ENCODE measurements around the gene MAN1C1. TPM values are rescaled to one million over a fixed set of nuclear protein-coding genes. Genes with fewer than 3 reads are reported as not detected.

Gene MAN1C1
- total RNA-seq, 1 donor from 2014 or later, result 9.4 TPM

- intact Hi-C loops (cut with micrococcal nuclease), result no loop called here
These were observed 3.5 kb upstream of the MAN1C1 start for GRCh38 chr1:25613091-25613490.

GRCh38 chr1:25614501-25615171 lies 2.0 kb upstream of the MAN1C1 start:
- intact Hi-C loops (cut with micrococcal nuclease), result no loop called here

- intact Hi-C loops (cut with micrococcal nuclease), result no loop called here
These were observed 1.4 kb upstream of the MAN1C1 start for GRCh38 chr1:25615172-25615541.

- intact Hi-C loops (cut with micrococcal nuclease), result loop anchor here (2.0 kb wide), 1 partner anchor 369 kb away; the partner anchor contains the start of gene RSRP1
These were observed 962 bp upstream of the MAN1C1 start for GRCh38 chr1:25615563-25616094.

GRCh38 chr1:25616987-25617624 lies 515 bp downstream of the MAN1C1 start:
- intact Hi-C loops (cut with micrococcal nuclease), result loop anchor here (2.0 kb wide), 1 partner anchor 370 kb away; the partner anchor contains the start of gene RSRP1

GRCh38 chr1:25617625-25618432 lies 1.2 kb downstream of the MAN1C1 start:
- intact Hi-C loops (cut with micrococcal nuclease), result loop anchor here (2.0 kb wide), 3 partner anchors 157 to 371 kb away; partner anchors contain the start of gene RSRP1

GRCh38 chr1:25618433-25618808 lies 1.8 kb downstream of the MAN1C1 start:
- intact Hi-C loops (cut with micrococcal nuclease), result loop anchor here (2.0 kb wide), 2 partner anchors 156 to 178 kb away; no protein-coding TSS in a partner anchor

- intact Hi-C loops (cut with micrococcal nuclease), result loop anchor here (1.0 to 2.0 kb wide), 4 partner anchors 11 to 178 kb away; no protein-coding TSS in a partner anchor
These were observed 2.7 kb downstream of the MAN1C1 start for GRCh38 chr1:25619101-25619890.

- intact Hi-C loops (cut with micrococcal nuclease), result loop anchor here (5.0 kb wide), 1 partner anchor 73 kb away; no protein-coding TSS in a partner anchor
These were observed 3.6 kb downstream of the MAN1C1 start for GRCh38 chr1:25620211-25620610.

GRCh38 chr1:25620701-25621350 lies 4.2 kb downstream of the MAN1C1 start:
- intact Hi-C loops (cut with micrococcal nuclease), result loop anchor here (5.0 kb wide), 1 partner anchor 74 kb away; no protein-coding TSS in a partner anchor

GRCh38 chr1:25621876-25622275 lies 5.3 kb downstream of the MAN1C1 start:
- intact Hi-C loops (cut with micrococcal nuclease), result loop anchor here (1.0 to 5.0 kb wide), 2 partner anchors 20 to 75 kb away; no protein-coding TSS in a partner anchor

- intact Hi-C loops (cut with micrococcal nuclease), result loop anchor here (1.0 to 5.0 kb wide), 2 partner anchors 20 to 75 kb away; no protein-coding TSS in a partner anchor
These were observed 5.9 kb downstream of the MAN1C1 start for GRCh38 chr1:25622531-25622930.

- intact Hi-C loops (cut with micrococcal nuclease), result loop anchor here (5.0 kb wide), 1 partner anchor 76 kb away; no protein-coding TSS in a partner anchor
These were observed 6.4 kb downstream of the MAN1C1 start for GRCh38 chr1:25623007-25623406.

GRCh38 chr1:25623731-25624130 lies 7.1 kb downstream of the MAN1C1 start:
- intact Hi-C loops (cut with micrococcal nuclease), result loop anchor here (5.0 kb wide), 1 partner anchor 76 kb away; no protein-coding TSS in a partner anchor

GRCh38 chr1:25624156-25624555 lies 7.6 kb downstream of the MAN1C1 start:
- intact Hi-C loops (cut with micrococcal nuclease), result loop anchor here (5.0 kb wide), 1 partner anchor 77 kb away; no protein-coding TSS in a partner anchor

GRCh38 chr1:25624604-25625003 lies 8.0 kb downstream of the MAN1C1 start:
- intact Hi-C loops (cut with micrococcal nuclease), result loop anchor here (5.0 kb wide), 1 partner anchor 77 kb away; no protein-coding TSS in a partner anchor

- intact Hi-C loops (cut with micrococcal nuclease), result no loop called here
These were observed 9.4 kb downstream of the MAN1C1 start for GRCh38 chr1:25626018-25626417.

- intact Hi-C loops (cut with micrococcal nuclease), result no loop called here
These were observed 12.3 kb downstream of the MAN1C1 start for GRCh38 chr1:25628741-25629421.

- intact Hi-C loops (cut with micrococcal nuclease), result no loop called here
These were observed 13.2 kb downstream of the MAN1C1 start for GRCh38 chr1:25629836-25630235.

Data from T-helper 1 cell treated with Interleukin-12 subunit alpha and Interleukin-12 subunit beta and Interleukin-4 antibody, amounts not matched to agents 30 ng/mL and 1 ng/mL, for 36 hours (primary cell).